22Rv1 (cell line): ENCODE measurements around the gene NR5A1.

Experiments
- ZFX ChIP-seq: fragments of 450-650 bp; IDR thresholded peaks from 2 replicates; pipeline ENCODE4 v1.6.1; 2017; ENCODE audit warnings: antibody characterized with exemption, borderline replicate concordance
- TF ChIP-seq, protein P1 (sequence below): fragments of 450-650 bp; IDR thresholded peaks from 2 replicates; pipeline ENCODE4 v1.5.1; 2017; ENCODE audit warnings: mild to moderate bottlenecking

DNA sequence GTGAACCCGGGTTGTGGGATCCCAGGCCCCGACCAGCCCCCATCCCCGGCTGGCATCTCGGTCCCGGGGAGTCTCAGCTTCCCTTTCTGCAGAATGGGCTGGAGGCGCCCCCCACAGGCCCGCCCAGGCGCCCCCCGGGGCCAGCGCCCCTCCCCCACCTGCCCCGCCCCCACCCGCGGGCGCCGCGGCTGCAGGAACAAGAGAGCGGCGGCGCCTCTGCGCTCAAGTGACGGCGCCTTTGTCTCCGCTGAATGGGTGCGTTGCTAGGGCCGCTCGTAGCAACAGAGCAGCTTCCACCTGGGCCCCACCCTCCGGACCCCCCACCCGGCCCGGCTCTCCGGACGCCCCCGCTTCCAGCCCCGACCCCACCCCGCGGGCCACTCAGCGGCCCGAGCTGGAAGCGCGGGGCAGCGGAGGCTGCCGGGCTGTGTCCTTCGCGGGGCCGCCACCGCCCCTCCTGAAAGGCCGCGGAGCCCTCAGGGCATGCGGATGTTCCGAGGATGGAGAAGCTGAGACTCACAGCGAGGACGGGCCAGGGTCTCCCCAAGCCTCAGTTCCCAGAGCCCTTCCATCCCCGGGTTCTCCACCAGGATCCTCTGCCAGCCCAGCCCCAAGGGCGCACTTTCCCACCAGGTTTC lies 29.4 kb downstream of the NR5A1 start:
- TF ChIP-seq, protein P1, sequence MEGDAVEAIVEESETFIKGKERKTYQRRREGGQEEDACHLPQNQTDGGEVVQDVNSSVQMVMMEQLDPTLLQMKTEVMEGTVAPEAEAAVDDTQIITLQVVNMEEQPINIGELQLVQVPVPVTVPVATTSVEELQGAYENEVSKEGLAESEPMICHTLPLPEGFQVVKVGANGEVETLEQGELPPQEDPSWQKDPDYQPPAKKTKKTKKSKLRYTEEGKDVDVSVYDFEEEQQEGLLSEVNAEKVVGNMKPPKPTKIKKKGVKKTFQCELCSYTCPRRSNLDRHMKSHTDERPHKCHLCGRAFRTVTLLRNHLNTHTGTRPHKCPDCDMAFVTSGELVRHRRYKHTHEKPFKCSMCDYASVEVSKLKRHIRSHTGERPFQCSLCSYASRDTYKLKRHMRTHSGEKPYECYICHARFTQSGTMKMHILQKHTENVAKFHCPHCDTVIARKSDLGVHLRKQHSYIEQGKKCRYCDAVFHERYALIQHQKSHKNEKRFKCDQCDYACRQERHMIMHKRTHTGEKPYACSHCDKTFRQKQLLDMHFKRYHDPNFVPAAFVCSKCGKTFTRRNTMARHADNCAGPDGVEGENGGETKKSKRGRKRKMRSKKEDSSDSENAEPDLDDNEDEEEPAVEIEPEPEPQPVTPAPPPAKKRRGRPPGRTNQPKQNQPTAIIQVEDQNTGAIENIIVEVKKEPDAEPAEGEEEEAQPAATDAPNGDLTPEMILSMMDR, result no peak
- no peak for TF ChIP-seq ZFX
